Measurements from ENCODE around the gene NT5E. TPM values are rescaled to one million over a fixed set of nuclear protein-coding genes. Genes with fewer than 3 reads are reported as not detected.
A peak's percentile ranks its signal among the peaks of the same experiment; 100 is the strongest.
"Not testable (repeated sequence)": the region's sequence is repeated elsewhere in the genome, so short reads cannot be mapped to it uniquely, and the experiment has no call there.

NT5E gene
- total RNA-seq, 4 donors from 2014 or later = 0.68 to 6.7 (median 3.2) TPM

DNA sequence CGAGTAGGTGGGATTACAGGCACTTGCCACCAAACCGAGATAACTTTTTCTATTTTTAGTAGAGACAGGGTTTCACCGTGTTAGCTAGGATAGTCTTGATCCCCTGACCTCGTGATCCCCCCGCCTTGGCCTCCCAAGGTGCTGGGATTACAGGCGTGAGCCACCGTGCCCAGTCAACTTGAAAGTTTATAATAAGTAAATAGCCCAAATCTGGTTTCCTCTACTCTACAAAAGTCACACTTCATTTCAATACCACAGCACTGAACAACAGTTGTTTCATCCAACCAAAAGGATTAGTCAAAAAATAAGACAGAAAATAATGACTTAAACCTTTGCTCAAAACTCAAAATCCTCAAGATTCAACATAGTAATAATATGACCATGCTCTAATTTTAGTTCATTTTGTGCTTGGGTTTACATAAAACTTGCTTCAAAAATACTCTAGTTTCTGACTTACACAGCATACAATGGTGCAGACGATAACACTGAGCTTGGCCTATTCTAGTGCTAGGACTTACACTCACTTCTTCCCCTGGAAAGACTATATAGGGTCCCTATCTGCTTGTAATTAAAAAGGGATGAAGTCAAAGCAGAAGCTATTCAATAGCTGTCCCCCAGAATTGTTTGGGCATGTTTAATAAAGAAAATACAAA lies 56.7 kb downstream of the NT5E start:
- H3K27me3 ChIP-seq = no peaks in the 10 kb centered on the region
- no peak overlapping the region for H3K4me3 ChIP-seq
- intact Hi-C loops (cut with DNase I) = no loop called here
- DNase-seq = no peak
- no peaks in the 10 kb centered on the region for H3K4me1 ChIP-seq
- TF ChIP-seq POLR2A (IDR thresholded peaks at IDR 0.05) = no peak
- TF ChIP-seq, protein P1, sequence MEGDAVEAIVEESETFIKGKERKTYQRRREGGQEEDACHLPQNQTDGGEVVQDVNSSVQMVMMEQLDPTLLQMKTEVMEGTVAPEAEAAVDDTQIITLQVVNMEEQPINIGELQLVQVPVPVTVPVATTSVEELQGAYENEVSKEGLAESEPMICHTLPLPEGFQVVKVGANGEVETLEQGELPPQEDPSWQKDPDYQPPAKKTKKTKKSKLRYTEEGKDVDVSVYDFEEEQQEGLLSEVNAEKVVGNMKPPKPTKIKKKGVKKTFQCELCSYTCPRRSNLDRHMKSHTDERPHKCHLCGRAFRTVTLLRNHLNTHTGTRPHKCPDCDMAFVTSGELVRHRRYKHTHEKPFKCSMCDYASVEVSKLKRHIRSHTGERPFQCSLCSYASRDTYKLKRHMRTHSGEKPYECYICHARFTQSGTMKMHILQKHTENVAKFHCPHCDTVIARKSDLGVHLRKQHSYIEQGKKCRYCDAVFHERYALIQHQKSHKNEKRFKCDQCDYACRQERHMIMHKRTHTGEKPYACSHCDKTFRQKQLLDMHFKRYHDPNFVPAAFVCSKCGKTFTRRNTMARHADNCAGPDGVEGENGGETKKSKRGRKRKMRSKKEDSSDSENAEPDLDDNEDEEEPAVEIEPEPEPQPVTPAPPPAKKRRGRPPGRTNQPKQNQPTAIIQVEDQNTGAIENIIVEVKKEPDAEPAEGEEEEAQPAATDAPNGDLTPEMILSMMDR (IDR thresholded peaks at IDR 0.05) = no peak
- no peak overlapping the region for H3K27ac ChIP-seq
- H3K9me3 ChIP-seq = no peaks in the 10 kb centered on the region
- peaks cover 0 to 70% (median 0%) of the 10 kb centered on the region in 3 donors for H3K36me3 ChIP-seq
- WGBS, 2 donors = 81 to 90% methylated on average over 8 of the region's 8 CpGs

- Histone ChIP-seq H3K4me3 (no peak overlapping the region), H3K36me3 (peaks cover 0 to 79% (median 3%) of the 10 kb centered on the region in 3 donors), H3K27ac (no peak overlapping the region), H3K27me3 (no peaks in the 10 kb centered on the region), H3K9me3 (no peaks in the 10 kb centered on the region), H3K4me1 (no peaks in the 10 kb centered on the region)
- no peak for DNase-seq
- TF ChIP-seq, protein P1 (IDR thresholded peaks at IDR 0.05) = no peak
- TF ChIP-seq POLR2A (IDR thresholded peaks at IDR 0.05) = no peak
- intact Hi-C loops (cut with DNase I) = no loop called here
Observed at GRCh38 chr6:85516168-85516567, 66.3 kb downstream of the NT5E start.

- DNase-seq; H3K27me3 ChIP-seq; H3K4me3 ChIP-seq; H3K9me3 ChIP-seq; H3K27ac ChIP-seq; intact Hi-C loops (cut with DNase I); H3K4me1 ChIP-seq: not testable (repeated sequence)
- H3K36me3 ChIP-seq = peaks cover 0 to 98% (median 0%) of the 10 kb centered on the region in 3 donors
- 75 to 77% methylated on average over 2 of the region's 2 CpGs for WGBS, 2 donors
Observed at GRCh38 chr6:85524281-85524680, 74.4 kb downstream of the NT5E start.

DNA sequence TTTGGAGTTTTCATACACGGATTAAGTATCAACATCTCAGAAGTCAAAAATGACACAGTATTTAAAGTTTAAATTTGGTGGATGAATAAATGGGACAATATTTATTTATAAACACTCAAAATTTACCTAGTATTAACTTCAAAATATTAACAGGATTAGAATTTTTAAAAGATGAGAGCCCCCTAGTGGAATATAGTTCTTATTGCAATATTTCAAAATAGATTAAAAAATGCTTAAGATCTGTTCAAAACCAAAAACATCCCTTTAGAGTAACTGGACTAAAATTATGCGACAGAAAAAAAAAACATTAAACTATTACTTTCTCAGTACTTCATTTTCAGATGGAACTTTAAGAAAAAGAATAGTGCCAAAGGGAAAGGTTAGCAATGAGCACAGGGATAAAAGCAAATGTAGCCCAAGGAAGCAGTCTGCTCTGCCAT lies 87.2 kb downstream of the NT5E start:
- Histone ChIP-seq H3K27me3 (no peaks in the 10 kb centered on the region), H3K9me3 (no peaks in the 10 kb centered on the region), H3K4me1 (no peaks in the 10 kb centered on the region), H3K4me3 (no peak overlapping the region), H3K27ac (no peak overlapping the region), H3K36me3 (peaks cover 0 to 50% (median 14%) of the 10 kb centered on the region in 3 donors)
- no peak for TF ChIP-seq POLR2A (IDR thresholded peaks at IDR 0.05)
- TF ChIP-seq, protein P1 (IDR thresholded peaks at IDR 0.05) = peak in 3 of 6 experiments; percentile 42 to 68 (median 51)
- no peak for DNase-seq
- intact Hi-C loops (cut with DNase I) = no loop called here
- WGBS, 2 donors = 42 to 46% methylated on average over 2 of the region's 2 CpGs

- intact Hi-C loops (cut with DNase I) = no loop called here
- 90 to 100% methylated on average over 1 of the region's 1 CpG for WGBS, 2 donors
- Histone ChIP-seq H3K27ac (no peak overlapping the region), H3K36me3 (peaks cover 0 to 76% (median 10%) of the 10 kb centered on the region in 3 donors), H3K27me3 (no peaks in the 10 kb centered on the region), H3K9me3 (no peaks in the 10 kb centered on the region), H3K4me3 (no peak overlapping the region), H3K4me1 (no peaks in the 10 kb centered on the region)
- TF ChIP-seq, protein P1 (IDR thresholded peaks at IDR 0.05) = no peak
- TF ChIP-seq POLR2A (IDR thresholded peaks at IDR 0.05) = no peak
- no peak for DNase-seq
Observed at GRCh38 chr6:85544776-85545175, 94.9 kb downstream of the NT5E start.

Other genes with a start within 250 kb of the NT5E start
- 10 to 100 TPM; 40.5 to 52.3 (median 46.2) TPM for gene SNX14, start 143.8 kb downstream of the NT5E start, total RNA-seq
- 100 to 1,000 TPM in 2 of 4 donors, 10 to 100 TPM in 2; 64.6 to 100 (median 82.9) TPM for gene SYNCRIP, start 192.8 kb downstream of the NT5E start, total RNA-seq

Data from esophagus squamous epithelium (tissue), 5 donors.